Sigmoid colon (tissue), 7 donors: ENCODE data around the gene ANTXR1. TPM values are rescaled to one million over a fixed set of nuclear protein-coding genes. Genes with fewer than 3 reads are reported as not detected.

ENCODE experiments used
- DNase-seq: peaks from one replicate; pipeline ENCODE4 v3.0.0-alpha.2; 2019
- H3K27ac ChIP-seq, 4 donors: fragments of 200-600 bp; sonication (generic); one replicate each; pipeline ENCODE4 v1.5.1; 2016 to 2019; ENCODE audit warnings: mild to moderate bottlenecking in 1 of 4
- H3K27me3 ChIP-seq, 3 donors: fragments of 200-600 bp; sonication (generic); one replicate each; pipeline ENCODE4 v1.5.1; 2019; ENCODE audit warnings: mild to moderate bottlenecking in 1 of 3
- H3K36me3 ChIP-seq, 4 donors: fragments of 200-600 bp; sonication (generic); one replicate each; pipeline ENCODE4 v1.5.1; 2016 to 2019
- H3K4me1 ChIP-seq, 4 donors: fragments of 200-600 bp; sonication (generic); one replicate each; pipeline ENCODE4 v1.5.1; 2017 to 2019
- H3K4me3 ChIP-seq, 4 donors: fragments of 200-600 bp; sonication (generic); one replicate each; pipeline ENCODE4 v1.5.1; 2017 to 2019; ENCODE audit warnings: mild to moderate bottlenecking in 2 of 4, moderate library complexity in 1 of 4
- H3K9me3 ChIP-seq, 4 donors: fragments of 200-600 bp in 3 of 4; sonication (generic) in 3 of 4; one replicate each; pipeline versions ENCODE4 v1.5.1 to v1.6.1; 2013 to 2019
- CTCF ChIP-seq, 4 experiments: fragments of 450-650 bp in 3 of 4; fragments of 200-600 bp in 1 of 4; IDR thresholded peaks; one replicate each; pipeline ENCODE4 v1.5.1; 2016 to 2019; ENCODE audit warnings: antibody characterized with exemption in 4 of 4, mild to moderate bottlenecking in 3 of 4, moderate library complexity in 2 of 4
- EP300 ChIP-seq, 4 donors: sonication (generic); formaldehyde crosslinking; IDR thresholded peaks; one replicate each; pipeline ENCODE4 v1.6.1; 2017; ENCODE audit warnings: antibody characterized with exemption in 4 of 4
- POLR2A ChIP-seq, 2 donors: fragments of 450-650 bp; IDR thresholded peaks; one replicate each; pipeline ENCODE4 v1.6.1; 2016; ENCODE audit warnings: antibody characterized with exemption in 2 of 2, mild to moderate bottlenecking in 2 of 2, moderate library complexity in 2 of 2
- POLR2AphosphoS5 ChIP-seq, 4 donors: sonication (generic); formaldehyde crosslinking; IDR thresholded peaks; one replicate each; pipeline ENCODE4 v1.6.1; 2017; ENCODE audit warnings: antibody characterized with exemption in 4 of 4
- WGBS, 2 donors: extraction: QIAGEN DNeasy Blood & Tissue Kit; methylation state at CpG; one replicate each; pipeline ENCODE4 v1.1.7; 2013; 5-methylcytosine and 5-hydroxymethylcytosine counted together
- intact Hi-C: fragments of 100-400 bp; cut with DNase I; formaldehyde crosslinking; loops from one replicate; pipeline ENCODE4 v1.15.1; 2023
- polyA plus RNA-seq, 3 donors: library from polyadenylated mRNA; stranded (reverse); fragments of 200-250 nt; gene quantifications; one replicate each; pipeline ENCODE4 v1.2.3, GENCODE V29; 2013
- total RNA-seq, 4 donors: library from RNA; depleted of rRNA; stranded (reverse); fragments of >200 nt; gene quantifications; one replicate each; pipeline ENCODE4 v1.1.0, GENCODE V29; 2016
- donor health status: healthy with polysubstance abuse.
- donor health status: Bipolar disorder and iron deficiency.
- donor health status: healthy.

ANTXR1 gene
- total and polyA plus RNA-seq, 7 donors: 3.0 to 79.8 (median 44.6) TPM

- WGBS, 2 donors: 80 to 84% methylated on average over 2 of the region's 2 CpGs
- DNase-seq: no peak
- TF ChIP-seq POLR2A (IDR thresholded peaks at IDR 0.05): no peak
- no peak for TF ChIP-seq EP300 (IDR thresholded peaks at IDR 0.05)
- no peak for TF ChIP-seq CTCF (IDR thresholded peaks at IDR 0.05)
- TF ChIP-seq POLR2AphosphoS5 (IDR thresholded peaks at IDR 0.05): no peak
- Histone ChIP-seq H3K4me1 (peaks cover 0 to 13% (median 4%) of the 10 kb centered on the region in 4 donors), H3K36me3 (peaks cover 0 to 13% (median 0%) of the 10 kb centered on the region in 4 donors), H3K27me3 (no peaks in the 10 kb centered on the region), H3K27ac (peak overlapping the region; percentile 19 to 60 (median 35)), H3K9me3 (no peaks in the 10 kb centered on the region), H3K4me3 (no peak overlapping the region)
- intact Hi-C loops: no loop called here
Observed at GRCh38 chr2:69067026-69067630, 54.1 kb downstream of the ANTXR1 start.

- DNase-seq: no peak
- Histone ChIP-seq H3K9me3 (no peaks in the 10 kb centered on the region), H3K27ac (peak overlapping the region in 3 of 4 donors; percentile 30 to 60 (median 40)), H3K27me3 (no peaks in the 10 kb centered on the region), H3K4me1 (peaks cover 0 to 9% (median 2%) of the 10 kb centered on the region in 4 donors), H3K4me3 (no peak overlapping the region), H3K36me3 (peaks cover 0 to 13% (median 0%) of the 10 kb centered on the region in 4 donors)
- TF ChIP-seq POLR2AphosphoS5 (IDR thresholded peaks at IDR 0.05) (no peak), EP300 (IDR thresholded peaks at IDR 0.05) (no peak), CTCF (IDR thresholded peaks at IDR 0.05) (no peak), POLR2A (IDR thresholded peaks at IDR 0.05) (no peak)
- intact Hi-C loops: no loop called here
Observed at GRCh38 chr2:69067866-69068265, 54.9 kb downstream of the ANTXR1 start.

GRCh38 chr2:69070969-69071368 is 58.0 kb downstream of the ANTXR1 start:
- TF ChIP-seq POLR2A (IDR thresholded peaks at IDR 0.05) (no peak), EP300 (IDR thresholded peaks at IDR 0.05) (no peak), CTCF (IDR thresholded peaks at IDR 0.05) (no peak), POLR2AphosphoS5 (IDR thresholded peaks at IDR 0.05) (no peak)
- H3K4me3 ChIP-seq: no peak overlapping the region
- H3K27ac ChIP-seq: no peak overlapping the region
- no peaks in the 10 kb centered on the region for H3K9me3 ChIP-seq
- peaks cover 0 to 15% (median 2%) of the 10 kb centered on the region in 4 donors for H3K4me1 ChIP-seq
- WGBS, 2 donors: 84 to 87% methylated on average over 3 of the region's 3 CpGs
- intact Hi-C loops: no loop called here
- H3K27me3 ChIP-seq: no peaks in the 10 kb centered on the region
- no peak for DNase-seq
- H3K36me3 ChIP-seq: peaks cover 0 to 26% (median 0%) of the 10 kb centered on the region in 4 donors

GRCh38 chr2:69073928-69074570 is 61.1 kb downstream of the ANTXR1 start:
- WGBS, 2 donors: 29 to 70% methylated on average over 1 of the region's 1 CpG
- no peak for TF ChIP-seq EP300 (IDR thresholded peaks at IDR 0.05)
- no peak for TF ChIP-seq POLR2AphosphoS5 (IDR thresholded peaks at IDR 0.05)
- TF ChIP-seq POLR2A (IDR thresholded peaks at IDR 0.05): no peak
- no peak for TF ChIP-seq CTCF (IDR thresholded peaks at IDR 0.05)
- H3K27me3 ChIP-seq: no peaks in the 10 kb centered on the region
- no peak for DNase-seq
- no peak overlapping the region for H3K4me3 ChIP-seq
- H3K36me3 ChIP-seq: peaks cover 6 to 53% (median 18%) of the 10 kb centered on the region in 4 donors
- intact Hi-C loops: no loop called here
- peaks cover 0 to 6% (median 0%) of the 10 kb centered on the region in 4 donors for H3K4me1 ChIP-seq
- H3K27ac ChIP-seq: peak overlapping the region in 1 of 4 donors; percentile 61
- H3K9me3 ChIP-seq: no peaks in the 10 kb centered on the region
